CD4-positive, alpha-beta T cell treated with Interleukin-6 for 4 hours (primary cell): Measurements from ENCODE around the gene JAKMIP3.

Experiments used
- DNase-seq: peaks from one replicate; pipeline ENCODE4 v3.0.0-alpha.2; 2020; ENCODE audit warnings: mixed read lengths

JAKMIP3 gene

DNA sequence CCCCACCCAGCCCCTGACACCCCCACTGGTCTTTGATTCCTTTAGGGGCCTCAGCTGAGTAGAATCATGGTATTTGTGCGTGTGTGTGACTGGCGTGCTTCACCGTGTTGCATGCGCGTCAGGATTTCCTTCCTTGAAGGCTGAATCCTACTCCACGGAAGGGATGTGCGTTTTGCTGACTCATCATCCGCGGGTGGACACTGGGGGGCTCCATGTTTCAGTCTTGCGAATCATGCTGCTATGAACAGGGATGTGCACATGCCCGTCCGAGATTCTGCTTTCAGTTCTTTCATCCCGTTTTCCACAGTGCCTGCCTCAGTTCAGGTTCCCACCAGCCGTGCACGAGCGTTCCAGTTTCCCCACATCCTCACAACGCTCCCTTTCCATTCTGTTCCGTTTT lies 20.9 kb upstream of the JAKMIP3 start:
- no peak for DNase-seq

GRCh38 chr10:132045324-132045723 lies 20.4 kb upstream of the JAKMIP3 start:
- DNase-seq, result no peak

GRCh38 chr10:132047575-132048293 lies 18.0 kb upstream of the JAKMIP3 start:
- no peak for DNase-seq

- DNase-seq, result no peak
Measured at GRCh38 chr10:132048294-132048667, 17.5 kb upstream of the JAKMIP3 start.

DNA sequence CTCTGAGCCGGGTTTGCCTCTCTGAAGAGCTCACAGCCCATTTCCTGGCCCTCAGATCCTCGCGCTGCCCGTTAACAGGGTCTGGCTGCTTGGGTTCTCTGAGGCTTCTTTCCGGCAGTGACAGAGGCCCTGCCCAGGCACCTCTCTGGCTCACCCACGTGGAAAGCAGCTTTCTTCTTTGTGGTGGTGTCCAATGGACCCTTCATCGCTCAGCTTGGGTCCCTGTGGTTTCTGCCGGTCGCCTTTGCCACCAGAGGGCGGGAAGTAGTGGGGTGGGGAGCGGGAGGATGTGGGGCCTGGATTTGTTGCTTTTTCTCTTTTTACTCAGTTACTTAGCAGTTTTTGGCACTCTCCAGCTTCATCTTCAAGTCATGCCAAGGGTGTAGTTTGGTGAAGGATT lies 15.6 kb upstream of the JAKMIP3 start:
- no peak for DNase-seq

DNA sequence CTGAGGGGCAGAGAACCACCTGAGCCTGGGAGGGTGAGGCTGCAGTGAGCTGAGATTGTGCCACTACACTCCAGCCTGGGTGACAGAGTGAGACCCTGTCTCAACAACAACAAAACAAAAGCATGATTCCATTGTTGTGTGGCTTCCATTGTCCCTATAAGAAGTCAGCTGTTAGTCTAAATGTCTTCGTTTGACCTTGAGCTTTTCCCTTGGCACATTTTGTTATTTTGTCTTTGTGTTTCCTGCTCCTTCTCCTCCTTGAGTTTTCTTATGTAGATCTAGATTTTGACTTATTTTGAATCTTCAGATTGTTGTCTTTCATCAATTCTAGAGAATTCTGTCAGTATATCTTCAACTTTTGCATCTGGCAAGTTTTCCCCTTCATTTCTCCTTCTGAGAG lies 13.6 kb upstream of the JAKMIP3 start:
- no peak for DNase-seq

- no peak for DNase-seq
Measured at GRCh38 chr10:132054564-132054963, 11.2 kb upstream of the JAKMIP3 start.

DNA sequence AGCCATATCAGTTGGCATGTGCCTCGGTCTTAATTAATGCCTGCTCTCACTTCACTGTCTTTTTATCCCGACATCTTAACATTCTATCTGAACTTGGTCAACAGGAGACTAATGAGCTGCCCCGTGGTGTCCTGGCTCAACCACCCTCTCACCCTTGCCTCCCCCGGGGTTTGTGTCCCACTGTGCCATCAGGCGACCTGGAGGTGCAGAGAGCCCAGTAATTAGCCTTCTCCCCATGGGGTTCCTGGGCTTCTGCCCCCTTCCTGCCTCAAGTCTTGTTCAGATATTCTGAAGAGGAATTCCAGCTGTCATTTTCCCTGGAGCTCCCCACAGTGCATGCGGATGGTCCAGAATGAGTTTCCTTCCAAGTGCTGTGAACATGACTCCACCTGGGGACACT lies 10.1 kb upstream of the JAKMIP3 start:
- no peak for DNase-seq

- no peak for DNase-seq
Measured at GRCh38 chr10:132056663-132057062, 9.1 kb upstream of the JAKMIP3 start.

DNA sequence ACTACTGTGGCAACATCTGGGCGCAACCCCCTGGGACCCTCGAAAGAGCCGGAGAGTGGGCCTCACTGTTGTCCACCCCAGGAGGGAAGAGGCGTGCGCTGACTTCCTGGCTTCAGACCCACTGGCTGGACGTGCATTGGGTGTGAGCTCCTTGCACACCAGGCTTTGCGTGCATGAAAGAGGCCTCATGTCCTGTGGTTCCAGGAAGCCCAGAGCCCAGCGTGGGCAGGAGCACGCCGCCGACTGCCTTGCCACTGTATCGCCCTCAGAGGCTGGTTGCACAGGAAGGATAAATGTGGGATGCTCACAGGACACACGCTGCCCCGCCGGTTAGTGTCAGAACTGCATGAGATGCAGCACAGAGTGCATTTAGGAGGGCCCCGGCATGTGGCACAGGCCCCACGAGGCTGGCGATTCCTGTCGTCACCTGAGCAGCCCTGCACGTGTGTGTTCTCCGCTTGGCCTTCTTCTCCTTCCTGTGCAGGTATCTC lies 8.5 kb upstream of the JAKMIP3 start:
- no peak for DNase-seq

GRCh38 chr10:132058111-132058745 lies 7.5 kb upstream of the JAKMIP3 start:
- no peak for DNase-seq

- DNase-seq, result no peak
Measured at GRCh38 chr10:132058793-132059759, 6.7 kb upstream of the JAKMIP3 start.

DNA sequence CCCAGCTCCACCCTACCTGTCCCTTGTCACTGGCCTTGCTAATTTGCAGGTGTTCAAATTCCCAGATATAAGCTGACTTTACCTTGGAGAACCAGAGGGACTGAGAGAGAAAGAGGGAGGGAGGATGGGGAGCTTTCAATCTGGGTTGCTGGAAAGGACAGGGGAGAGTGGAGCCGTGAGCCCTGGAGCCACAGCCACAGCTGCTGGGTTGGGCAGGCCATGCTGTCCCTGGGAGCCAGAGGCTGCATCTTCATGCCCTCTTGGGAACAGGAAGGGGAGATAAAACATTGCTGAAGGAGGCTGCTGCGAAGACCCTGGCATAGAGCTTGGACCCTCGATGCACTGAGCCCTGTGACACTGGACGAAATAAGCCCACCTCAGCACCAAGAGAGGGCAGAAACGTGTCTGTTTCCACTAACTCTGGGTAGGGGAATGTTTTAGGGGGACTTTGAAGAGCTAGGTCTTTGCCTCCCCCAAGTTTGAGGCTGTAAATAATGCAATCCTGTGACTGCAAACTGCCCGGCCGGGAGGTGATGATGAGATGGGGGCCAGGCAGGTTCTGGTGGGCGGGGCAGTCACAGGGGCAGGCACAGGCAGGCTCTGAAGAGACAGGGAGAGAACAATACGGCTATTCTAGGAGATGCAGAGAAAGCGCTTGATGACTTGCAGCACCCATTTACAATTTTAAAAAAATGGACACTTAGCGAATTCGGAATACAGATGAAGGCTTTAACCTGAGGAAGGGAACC lies 5.8 kb upstream of the JAKMIP3 start:
- DNase-seq, result no peak

DNA sequence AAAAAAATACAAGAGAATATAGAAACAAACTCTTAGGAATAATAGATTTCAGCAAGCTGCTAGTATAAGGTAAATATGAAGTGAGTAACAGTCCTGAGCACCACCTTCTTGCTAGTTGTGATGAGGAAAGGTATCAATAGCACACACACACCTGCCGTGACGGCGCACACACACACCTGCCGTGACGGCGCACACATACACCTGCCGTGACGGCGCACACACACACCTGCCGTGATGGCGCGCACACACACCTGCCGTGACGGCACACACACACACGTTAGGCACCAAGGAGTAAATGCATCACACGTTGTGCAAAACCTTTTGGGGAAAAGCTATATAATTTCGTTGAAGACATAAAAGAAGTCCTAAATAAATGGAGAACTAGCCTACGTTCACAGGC lies 4.7 kb upstream of the JAKMIP3 start:
- DNase-seq, result no peak

- DNase-seq, result no peak
Measured at GRCh38 chr10:132061465-132061864, 4.3 kb upstream of the JAKMIP3 start.

DNA sequence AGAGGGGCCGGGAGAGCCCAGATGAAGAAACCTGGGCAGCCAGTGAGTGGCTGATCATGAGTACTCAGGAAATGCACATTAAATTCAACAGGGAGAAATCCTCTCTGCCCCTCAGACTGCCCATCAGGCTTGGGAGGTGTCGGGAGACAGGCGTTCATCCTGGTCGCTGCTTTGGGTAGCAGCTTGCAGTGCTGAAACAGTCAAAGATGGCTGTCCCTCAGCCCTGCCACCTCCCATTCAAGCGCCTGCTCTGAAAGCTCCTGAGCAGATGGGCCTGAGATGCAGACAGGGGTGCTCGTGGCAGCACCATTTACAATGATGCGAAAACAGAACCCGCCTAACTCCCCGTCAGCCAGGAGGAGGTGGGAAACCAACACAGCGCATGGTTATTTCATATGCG lies 3.6 kb upstream of the JAKMIP3 start:
- DNase-seq, result no peak

DNA sequence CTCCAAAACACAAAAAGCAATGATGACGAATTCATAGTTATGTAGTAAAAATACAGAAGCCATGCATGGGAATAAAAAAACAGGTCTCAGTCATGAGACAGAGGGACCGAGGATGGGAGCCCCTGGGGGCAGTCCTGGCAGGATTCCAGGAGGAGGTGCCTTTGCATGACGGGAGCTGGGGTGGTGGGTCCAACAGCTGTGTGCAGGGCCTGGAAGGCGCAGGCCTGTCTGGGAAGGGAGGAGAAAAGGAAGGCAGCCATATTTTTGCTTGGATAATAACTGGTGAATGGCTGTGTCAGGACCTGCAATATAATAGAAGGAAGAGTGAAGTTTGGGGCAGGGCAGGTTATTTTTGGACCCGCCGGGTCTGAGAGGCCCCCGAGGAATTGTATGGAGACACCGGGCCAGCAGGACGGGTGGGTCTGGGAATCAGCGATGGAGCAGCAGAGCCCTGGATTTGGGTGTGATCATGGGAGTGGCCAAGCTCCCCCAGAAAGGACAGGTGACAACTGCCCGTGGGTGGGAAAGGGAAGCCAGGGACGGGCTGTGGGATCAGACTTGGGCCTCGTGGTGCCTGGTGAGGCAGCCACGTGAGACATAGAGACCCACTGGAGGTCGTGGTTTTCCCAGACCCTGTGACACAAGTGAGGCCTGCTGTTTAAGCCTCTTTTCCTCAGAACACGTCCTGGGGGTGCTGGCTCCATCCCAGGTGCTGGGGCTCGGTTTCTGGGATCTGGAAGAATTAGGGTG lies 2.9 kb upstream of the JAKMIP3 start:
- no peak for DNase-seq

GRCh38 chr10:132063432-132063831 lies 2.3 kb upstream of the JAKMIP3 start:
- no peak for DNase-seq

GRCh38 chr10:132064082-132064755 lies 1.5 kb upstream of the JAKMIP3 start:
- no peak for DNase-seq

GRCh38 chr10:132064771-132065437 lies 842 bp upstream of the JAKMIP3 start:
- no peak for DNase-seq

DNA sequence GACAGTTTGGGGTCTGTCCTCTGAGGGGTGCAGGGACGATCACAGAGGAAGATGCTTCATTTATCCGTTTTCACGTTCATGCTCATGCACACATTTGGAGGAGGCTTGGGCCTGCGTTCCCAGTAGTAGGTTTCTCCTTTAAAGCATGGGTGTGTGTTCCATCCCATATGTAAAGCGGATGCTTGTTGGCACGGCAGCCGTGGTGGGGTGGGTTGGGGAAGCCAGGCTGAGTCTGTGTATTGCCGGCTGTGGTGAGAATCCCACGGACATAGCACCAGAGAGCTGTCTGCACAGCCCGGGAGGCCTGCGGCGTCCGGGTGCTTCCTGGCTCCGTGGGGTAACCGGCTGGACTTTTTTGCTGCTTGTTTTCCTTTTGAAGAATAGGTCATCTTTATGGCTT lies 440 bp downstream of the JAKMIP3 start:
- no peak for DNase-seq
